Osteoblast (primary cell): Measurements from ENCODE around the gene ZNF274. TPM values are rescaled to one million over a fixed set of nuclear protein-coding genes. Genes with fewer than 3 reads are reported as not detected.

Experiments used
- DNase-seq: peaks from one replicate; pipeline ENCODE4 v3.0.0; 2011; ENCODE audit warnings: low spot score, mixed read lengths; ENCODE audit not compliant: insufficient read length; ENCODE audit errors: missing footprints
- H2AFZ ChIP-seq: 2 replicates; pipeline ENCODE4 v1.6.0; 2011; ENCODE audit warnings: mild to moderate bottlenecking, low read length
- H3K27ac ChIP-seq: 2 replicates; pipeline ENCODE4 v1.5.1; 2011; ENCODE audit warnings: mild to moderate bottlenecking, low read depth, low read length, moderate library complexity
- H3K27me3 ChIP-seq: 2 replicates; pipeline ENCODE4 v1.6.0; 2012; ENCODE audit warnings: mild to moderate bottlenecking, control low read depth, inconsistent platforms, low read length, moderate library complexity; ENCODE audit not compliant: insufficient read depth
- H3K36me3 ChIP-seq: 2 replicates; pipeline ENCODE4 v1.5.1; 2011; ENCODE audit warnings: mild to moderate bottlenecking, low read length, control low read depth, moderate library complexity; ENCODE audit not compliant: insufficient read depth
- H3K4me1 ChIP-seq: 2 replicates; pipeline ENCODE4 v1.5.1; 2011; ENCODE audit warnings: mild to moderate bottlenecking, low read length, control low read depth, moderate library complexity; ENCODE audit not compliant: insufficient read depth
- H3K4me2 ChIP-seq: 2 replicates; pipeline ENCODE4 v1.6.0; 2011; ENCODE audit warnings: mild to moderate bottlenecking, low read length; ENCODE audit not compliant: insufficient read depth
- H3K4me3 ChIP-seq: fragments of 200-600 bp; sonication (generic); 3 replicates; pipeline ENCODE4 v1.5.1; 2012; ENCODE audit warnings: mild to moderate bottlenecking, low read length, inconsistent platforms; ENCODE audit not compliant: insufficient read depth
- H3K79me2 ChIP-seq: 2 replicates; pipeline ENCODE4 v1.6.0; 2012; ENCODE audit warnings: mild to moderate bottlenecking, low read length, control low read depth, inconsistent platforms; ENCODE audit not compliant: insufficient read depth
- H3K9me3 ChIP-seq: 2 replicates; pipeline ENCODE4 v1.5.1; 2011; ENCODE audit warnings: low read depth, low read length, control low read depth
- H4K20me1 ChIP-seq: 2 replicates; pipeline ENCODE4 v1.6.0; 2012; ENCODE audit warnings: mild to moderate bottlenecking, low read length, control low read depth; ENCODE audit not compliant: insufficient read depth
- CTCF ChIP-seq: IDR thresholded peaks from 2 replicates; pipeline ENCODE4 v1.5.1; 2011; ENCODE audit warnings: mild to moderate bottlenecking, low read depth, low read length, moderate library complexity; ENCODE audit errors: extremely low read depth
- total RNA-seq: library from RNA; depleted of rRNA; stranded (reverse); fragments of >200 nt; gene quantifications from 2 replicates; pipeline ENCODE4 v1.2.3, GENCODE V29; 2012

The ZNF274 gene
- total RNA-seq, 1 donor, result 10.9 TPM

DNA sequence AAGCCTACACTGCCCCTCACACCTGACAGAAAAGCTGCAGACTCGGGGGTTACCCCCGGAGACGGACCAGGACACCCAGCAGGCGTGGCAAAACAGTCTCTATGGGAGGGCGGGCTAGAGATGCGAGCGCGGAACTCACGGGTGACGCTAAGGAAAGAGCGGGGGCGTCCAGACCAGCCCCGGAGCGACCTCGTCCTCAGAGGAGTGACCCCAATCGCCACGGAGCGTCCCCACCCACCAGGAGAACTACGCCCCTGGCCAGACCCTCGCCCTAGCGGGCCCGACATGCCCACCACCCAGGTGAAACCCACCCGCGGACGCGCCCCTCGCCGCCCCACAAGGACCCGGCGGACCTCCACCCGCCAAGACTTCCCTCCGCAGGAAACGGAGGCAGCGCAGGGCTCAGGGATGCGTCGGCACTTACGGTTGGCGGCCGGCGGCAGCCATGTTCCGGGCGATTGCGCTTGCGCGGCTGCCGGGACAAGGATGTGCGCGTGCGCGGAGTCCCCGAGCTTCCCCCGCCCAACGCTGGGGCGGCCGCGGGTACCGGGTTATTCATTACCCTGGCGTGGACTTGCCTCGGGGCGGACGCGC, 32.4 kb upstream of the ZNF274 start, which contains the start of gene ZNF329:
Gene ZNF329, minus strand, starts transcription at position 462 of the 594 bp plus-strand sequence. CDS start 21,286 bp downstream, outside the sequence.
- H2AFZ ChIP-seq, result peak within 1 kb of the TSS; percentile 94
- peak within 1 kb of the TSS; percentile 93 for H3K4me3 ChIP-seq
- H3K79me2 ChIP-seq, result peaks cover 36% of the 10 kb centered on the region
- H3K4me1 ChIP-seq, result peaks cover 12% of the 10 kb centered on the region
- no peaks in the 10 kb centered on the region for H3K27me3 ChIP-seq
- no peak for TF ChIP-seq CTCF
- peak within 1 kb of the TSS; percentile 87 for H3K4me2 ChIP-seq
- peak within 1 kb of the TSS; percentile 87 for H3K27ac ChIP-seq
- no peaks in the 10 kb centered on the region for H3K36me3 ChIP-seq
- peak; percentile 99 for DNase-seq
- peaks cover 3% of the 10 kb centered on the region for H3K9me3 ChIP-seq
- no peaks in the 10 kb centered on the region for H4K20me1 ChIP-seq

- Histone ChIP-seq H3K27ac (no peak overlapping the region), H4K20me1 (no peaks in the 10 kb centered on the region), H3K4me2 (no peak overlapping the region), H3K79me2 (peaks cover 27% of the 10 kb centered on the region), H3K36me3 (no peaks in the 10 kb centered on the region), H2AFZ (no peak overlapping the region), H3K4me3 (no peak overlapping the region), H3K4me1 (peaks cover 12% of the 10 kb centered on the region), H3K9me3 (no peaks in the 10 kb centered on the region), H3K27me3 (no peaks in the 10 kb centered on the region)
- TF ChIP-seq CTCF, result no peak
- DNase-seq, result no peak
Observed at GRCh38 chr19:58153386-58153785, 29.5 kb upstream of the ZNF274 start.

DNA sequence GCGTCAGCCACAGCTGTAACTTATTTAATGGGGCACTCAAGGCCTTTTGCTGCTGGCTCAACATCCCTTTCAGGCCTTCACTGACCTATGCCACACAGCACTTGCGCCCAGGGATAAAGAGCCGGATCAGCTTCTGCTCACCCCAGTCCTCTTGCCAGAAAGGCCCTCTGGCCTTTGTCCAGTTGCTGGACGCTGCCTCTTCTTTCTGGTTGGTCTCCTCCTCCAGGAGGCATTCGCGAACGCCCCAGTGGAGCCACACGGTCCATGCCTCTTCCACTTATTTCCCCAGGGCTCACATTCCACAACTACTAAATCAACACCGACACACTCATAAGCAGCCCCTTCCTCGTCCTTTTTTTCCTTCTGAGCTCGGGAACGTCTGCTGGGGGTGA, 28.6 kb upstream of the ZNF274 start:
- Histone ChIP-seq H3K4me3 (peak overlapping the region; percentile 97), H2AFZ (peak overlapping the region; percentile 95), H3K9me3 (no peaks in the 10 kb centered on the region), H3K36me3 (no peaks in the 10 kb centered on the region), H3K4me1 (peaks cover 12% of the 10 kb centered on the region), H3K27me3 (no peaks in the 10 kb centered on the region), H3K79me2 (peaks cover 20% of the 10 kb centered on the region), H3K4me2 (peak overlapping the region; percentile 88), H4K20me1 (no peaks in the 10 kb centered on the region), H3K27ac (peak overlapping the region; percentile 83)
- no peak for TF ChIP-seq CTCF
- peak; percentile 92 for DNase-seq

DNA sequence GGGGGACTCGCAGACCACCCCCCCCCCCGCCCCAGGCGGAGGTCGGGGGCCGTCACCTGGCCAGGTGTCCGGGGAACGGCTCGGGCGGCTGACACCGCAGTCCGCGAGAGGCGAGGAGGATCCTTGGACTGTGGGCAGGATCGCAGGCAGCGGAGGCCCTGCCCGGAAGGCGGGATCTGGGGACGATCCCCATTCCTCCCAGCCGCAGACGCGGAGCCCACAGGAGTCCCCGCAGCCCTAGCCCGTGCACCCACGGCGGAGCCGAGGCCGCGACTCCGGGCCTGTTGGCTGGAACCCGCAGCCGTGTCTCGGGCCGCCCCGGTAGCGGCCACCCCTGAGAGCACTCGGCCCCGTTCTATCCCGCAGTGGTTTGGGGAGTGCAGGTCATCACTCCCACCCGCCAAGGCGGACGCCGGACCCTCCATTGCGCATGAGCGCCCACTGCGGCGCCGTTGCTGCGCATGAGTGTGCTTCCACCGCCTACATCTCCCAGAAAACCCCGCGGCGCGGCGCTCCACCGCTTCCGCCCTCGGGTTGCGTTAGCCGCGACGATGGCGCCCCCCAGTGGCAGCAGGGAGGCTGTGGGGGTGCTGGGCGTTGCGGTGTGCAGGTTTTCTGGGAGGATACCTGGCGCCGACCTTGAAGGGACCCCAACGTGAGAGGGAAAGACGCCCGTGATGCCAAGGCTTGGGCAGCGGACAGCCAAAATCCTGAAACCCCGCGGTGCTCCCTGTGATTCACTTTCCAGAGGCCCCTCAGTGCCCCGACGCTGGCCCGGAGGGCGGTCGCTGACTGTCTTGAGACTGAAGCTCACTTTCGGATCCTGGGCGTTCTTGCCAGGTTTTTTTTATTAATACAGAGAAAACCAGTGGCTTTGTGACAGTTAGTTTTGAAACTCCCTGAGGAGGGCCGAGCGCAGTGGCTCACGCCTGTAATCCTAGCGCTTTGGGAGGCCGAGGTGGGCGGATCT, 27.9 kb upstream of the ZNF274 start:
- peaks cover 10% of the 10 kb centered on the region for H3K4me1 ChIP-seq
- peaks cover under 1% of the 10 kb centered on the region for H3K9me3 ChIP-seq
- H2AFZ ChIP-seq, result peak overlapping the region; percentile 95
- H3K36me3 ChIP-seq, result no peaks in the 10 kb centered on the region
- peak overlapping the region; percentile 83 for H3K27ac ChIP-seq
- peak overlapping the region; percentile 97 for H3K4me3 ChIP-seq
- TF ChIP-seq CTCF, result peak; percentile 86
- H3K27me3 ChIP-seq, result no peaks in the 10 kb centered on the region
- H3K4me2 ChIP-seq, result peak overlapping the region; percentile 88
- peaks cover 13% of the 10 kb centered on the region for H3K79me2 ChIP-seq
- DNase-seq, result peak; percentile 100
- H4K20me1 ChIP-seq, result no peaks in the 10 kb centered on the region
